Measurements from ENCODE around the gene RTL1.

The RTL1 gene

DNA sequence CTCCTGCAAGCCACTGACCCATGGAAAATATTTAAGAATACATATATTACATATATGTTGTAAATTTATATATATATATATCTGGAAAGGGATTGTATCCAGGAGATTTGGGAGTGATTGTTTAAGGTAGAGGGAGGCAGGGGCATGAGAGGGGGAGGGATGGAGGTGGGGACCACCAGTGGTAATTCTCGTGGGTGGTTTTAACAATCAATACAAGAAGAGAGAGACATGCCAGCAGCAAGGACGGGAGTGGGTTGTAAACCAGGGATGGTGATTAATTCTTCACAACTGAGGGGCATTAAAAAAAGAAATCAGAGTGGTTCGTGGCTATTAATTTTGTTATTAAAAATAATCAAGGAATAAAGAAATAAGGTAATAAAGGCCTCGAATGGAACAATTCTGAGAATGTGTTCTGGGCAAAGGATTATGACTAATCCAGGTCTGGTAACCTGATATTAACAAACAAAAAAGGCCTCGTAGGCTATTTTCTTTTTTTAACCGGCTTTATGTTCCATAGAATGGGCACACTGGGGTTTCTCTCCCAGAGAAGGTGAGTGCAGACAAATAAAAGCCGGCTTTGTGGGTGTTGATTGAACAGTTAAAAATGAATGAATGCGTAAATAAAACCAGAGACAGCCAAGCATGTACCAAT, 8.3 kb upstream of the RTL1 start:
- no peak for DNase-seq
- TF ChIP-seq, protein P1, sequence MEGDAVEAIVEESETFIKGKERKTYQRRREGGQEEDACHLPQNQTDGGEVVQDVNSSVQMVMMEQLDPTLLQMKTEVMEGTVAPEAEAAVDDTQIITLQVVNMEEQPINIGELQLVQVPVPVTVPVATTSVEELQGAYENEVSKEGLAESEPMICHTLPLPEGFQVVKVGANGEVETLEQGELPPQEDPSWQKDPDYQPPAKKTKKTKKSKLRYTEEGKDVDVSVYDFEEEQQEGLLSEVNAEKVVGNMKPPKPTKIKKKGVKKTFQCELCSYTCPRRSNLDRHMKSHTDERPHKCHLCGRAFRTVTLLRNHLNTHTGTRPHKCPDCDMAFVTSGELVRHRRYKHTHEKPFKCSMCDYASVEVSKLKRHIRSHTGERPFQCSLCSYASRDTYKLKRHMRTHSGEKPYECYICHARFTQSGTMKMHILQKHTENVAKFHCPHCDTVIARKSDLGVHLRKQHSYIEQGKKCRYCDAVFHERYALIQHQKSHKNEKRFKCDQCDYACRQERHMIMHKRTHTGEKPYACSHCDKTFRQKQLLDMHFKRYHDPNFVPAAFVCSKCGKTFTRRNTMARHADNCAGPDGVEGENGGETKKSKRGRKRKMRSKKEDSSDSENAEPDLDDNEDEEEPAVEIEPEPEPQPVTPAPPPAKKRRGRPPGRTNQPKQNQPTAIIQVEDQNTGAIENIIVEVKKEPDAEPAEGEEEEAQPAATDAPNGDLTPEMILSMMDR (IDR thresholded peaks at IDR 0.05; ENCODE audit: low read depth, low read length), result no peak

DNA sequence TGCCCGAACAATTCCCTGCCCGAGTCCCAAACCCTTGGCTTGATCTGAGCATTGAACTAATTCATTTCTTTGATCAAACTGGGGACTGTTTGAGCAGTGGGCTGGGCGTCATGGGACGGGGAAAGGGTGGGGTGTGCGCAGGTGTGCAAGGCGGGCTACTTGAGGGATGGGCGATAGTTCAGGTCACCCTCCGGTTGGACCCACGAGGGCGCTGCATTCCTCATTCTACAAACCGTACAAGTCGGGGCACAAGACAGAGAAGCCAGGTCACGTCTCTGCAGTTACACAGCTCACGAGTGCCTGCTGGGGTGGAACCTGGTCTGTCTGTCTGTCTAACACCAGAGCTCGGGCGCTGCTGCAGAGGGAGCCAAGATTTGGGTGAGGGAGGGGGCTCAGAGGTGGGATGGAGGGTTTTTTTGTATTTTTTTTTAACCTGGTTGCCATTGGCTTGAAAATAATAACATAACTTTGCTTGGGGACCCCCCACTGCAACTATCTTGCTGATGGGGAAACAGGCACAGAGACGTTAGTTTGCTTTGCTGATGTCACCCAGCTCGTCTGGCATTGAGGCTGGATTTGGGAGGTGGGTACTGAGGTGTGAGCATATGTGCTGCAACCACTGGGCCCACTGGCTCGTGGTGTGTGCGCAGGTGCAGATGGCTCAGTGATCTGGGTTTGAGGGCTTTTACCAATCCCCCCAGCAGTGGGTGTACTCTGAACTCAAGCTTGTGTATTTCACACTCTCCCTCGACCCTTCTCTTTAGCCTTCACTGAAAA, 7.6 kb upstream of the RTL1 start:
- DNase-seq, result no peak
- Histone ChIP-seq H3K27me3 (ENCODE audit: insufficient read depth, low read depth, severe bottlenecking) (peaks cover 51% of the 10 kb centered on the region), H3K27ac (no peak overlapping the region)

More for the DNA sequence above, 8.3 kb upstream of the RTL1 start:
- Histone ChIP-seq H3K9me3 (ENCODE audit: severe bottlenecking) (no peaks in the 10 kb centered on the region), H3K27ac (no peak overlapping the region), H3K27me3 (ENCODE audit: insufficient read depth, low read depth, severe bottlenecking) (peaks cover 43% of the 10 kb centered on the region), H3K36me3 (no peaks in the 10 kb centered on the region), H3K4me3 (ENCODE audit: low read depth, low read length) (no peak overlapping the region)

DNA sequence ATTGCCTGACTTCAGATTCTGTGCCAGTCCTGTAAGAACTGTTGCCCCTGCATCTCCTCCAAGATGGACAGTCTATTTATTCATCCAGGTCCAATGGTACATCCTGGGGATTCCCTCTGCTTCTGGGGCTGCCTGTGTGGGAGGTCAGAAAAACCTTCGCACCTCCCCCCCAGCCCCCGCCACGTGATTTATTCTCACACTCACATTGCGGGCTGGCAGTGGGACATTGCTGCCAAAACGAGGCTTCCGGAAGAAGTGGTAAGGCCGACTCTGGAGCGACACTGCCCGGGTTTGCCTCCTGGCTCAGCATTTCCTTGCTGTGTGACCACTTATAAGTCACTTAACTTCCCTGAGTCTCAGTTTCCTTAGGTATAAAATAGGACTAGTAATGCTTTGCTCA, 5.9 kb upstream of the RTL1 start:
- Histone ChIP-seq H3K27me3 (ENCODE audit: insufficient read depth, low read depth, severe bottlenecking) (peaks cover 62% of the 10 kb centered on the region), H3K36me3 (no peaks in the 10 kb centered on the region), H3K27ac (no peak overlapping the region), H3K9me3 (ENCODE audit: severe bottlenecking) (no peaks in the 10 kb centered on the region), H3K4me3 (ENCODE audit: low read depth, low read length) (no peak overlapping the region)
- TF ChIP-seq, protein P1 (IDR thresholded peaks at IDR 0.05; ENCODE audit: low read depth, low read length), result no peak
- DNase-seq, result no peak

More for the DNA sequence above, 7.6 kb upstream of the RTL1 start:
- Histone ChIP-seq H3K36me3 (no peaks in the 10 kb centered on the region), H3K4me3 (ENCODE audit: low read depth, low read length) (no peak overlapping the region), H3K9me3 (ENCODE audit: severe bottlenecking) (no peaks in the 10 kb centered on the region)
- TF ChIP-seq, protein P1 (IDR thresholded peaks at IDR 0.05; ENCODE audit: low read depth, low read length), result no peak

DNA sequence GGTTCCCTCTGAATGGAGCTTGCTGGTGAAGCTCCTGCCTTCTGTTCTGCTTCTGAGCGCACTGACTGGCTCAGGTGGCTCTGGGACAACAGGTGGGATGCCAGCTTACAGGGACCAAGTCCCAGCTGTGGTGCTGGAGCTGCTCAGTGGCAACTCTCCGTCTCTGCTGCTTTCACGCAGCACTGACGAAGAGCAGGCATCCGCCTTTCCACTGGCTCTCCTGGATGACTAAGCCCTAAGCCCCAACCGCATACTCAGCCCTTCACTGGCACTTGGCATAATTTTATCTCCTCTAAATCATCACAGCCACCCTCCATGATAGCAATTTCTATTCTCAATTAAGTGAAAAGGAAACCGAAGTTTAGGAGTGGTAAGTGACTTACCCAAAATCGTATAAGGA, 3.7 kb upstream of the RTL1 start:
- Histone ChIP-seq H3K9me3 (ENCODE audit: severe bottlenecking) (no peaks in the 10 kb centered on the region), H3K27me3 (ENCODE audit: insufficient read depth, low read depth, severe bottlenecking) (peaks cover 62% of the 10 kb centered on the region), H3K4me3 (ENCODE audit: low read depth, low read length) (no peak overlapping the region), H3K27ac (no peak overlapping the region), H3K36me3 (no peaks in the 10 kb centered on the region)
- no peak for DNase-seq
- TF ChIP-seq, protein P1 (IDR thresholded peaks at IDR 0.05; ENCODE audit: low read depth, low read length), result no peak

DNA sequence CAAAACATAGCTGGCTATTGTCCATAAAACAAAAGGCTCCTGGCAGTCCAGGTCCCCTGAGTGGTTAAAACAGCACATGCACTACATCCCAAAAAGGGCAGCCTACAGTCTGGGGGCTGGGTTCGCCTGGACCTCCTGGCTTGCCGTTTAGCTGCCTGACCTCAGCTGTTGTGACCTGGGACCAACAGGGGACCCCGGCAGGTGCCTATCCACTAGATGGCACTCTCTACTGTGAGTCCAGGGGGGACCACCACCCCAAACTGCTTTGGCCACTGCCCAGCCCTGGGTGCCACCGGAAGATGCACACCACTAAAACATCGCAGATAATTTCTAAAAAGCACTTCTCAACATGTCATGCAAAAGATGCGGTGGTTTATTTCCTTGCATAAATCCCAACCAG, 2.9 kb upstream of the RTL1 start:
- Histone ChIP-seq H3K36me3 (no peaks in the 10 kb centered on the region), H3K27me3 (ENCODE audit: insufficient read depth, low read depth, severe bottlenecking) (peaks cover 64% of the 10 kb centered on the region), H3K4me3 (ENCODE audit: low read depth, low read length) (no peak overlapping the region), H3K27ac (no peak overlapping the region), H3K9me3 (ENCODE audit: severe bottlenecking) (no peaks in the 10 kb centered on the region)
- no peak for DNase-seq
- TF ChIP-seq, protein P1 (IDR thresholded peaks at IDR 0.05; ENCODE audit: low read depth, low read length), result peak; percentile 58

All from WERI-Rb-1 (cell line).